IPS-15b (cell line): ENCODE data around the gene STK35.

Experiments used
- H3K27me3 ChIP-seq: one replicate; pipeline ENCODE4 v1.6.1; 2013; ENCODE audit warnings: low read length; ENCODE audit not compliant: control insufficient read depth, insufficient read depth
- H3K36me3 ChIP-seq: one replicate; pipeline ENCODE4 v1.6.1; 2013; ENCODE audit warnings: low read length; ENCODE audit not compliant: control insufficient read depth, insufficient read depth
- H3K4me1 ChIP-seq: one replicate; pipeline ENCODE4 v1.6.1; 2013; ENCODE audit warnings: mild to moderate bottlenecking, low read length; ENCODE audit not compliant: control insufficient read depth, insufficient read depth
- H3K4me3 ChIP-seq: one replicate; pipeline ENCODE4 v1.5.1; 2013; ENCODE audit warnings: low read depth, low read length
- H3K9ac ChIP-seq: one replicate; pipeline ENCODE4 v1.6.1; 2013; ENCODE audit warnings: low read depth, mild to moderate bottlenecking, low read length
- H3K9me3 ChIP-seq: one replicate; pipeline ENCODE4 v1.6.1; 2013; ENCODE audit warnings: mild to moderate bottlenecking, low read length; ENCODE audit not compliant: control insufficient read depth, insufficient read depth

Gene STK35

DNA sequence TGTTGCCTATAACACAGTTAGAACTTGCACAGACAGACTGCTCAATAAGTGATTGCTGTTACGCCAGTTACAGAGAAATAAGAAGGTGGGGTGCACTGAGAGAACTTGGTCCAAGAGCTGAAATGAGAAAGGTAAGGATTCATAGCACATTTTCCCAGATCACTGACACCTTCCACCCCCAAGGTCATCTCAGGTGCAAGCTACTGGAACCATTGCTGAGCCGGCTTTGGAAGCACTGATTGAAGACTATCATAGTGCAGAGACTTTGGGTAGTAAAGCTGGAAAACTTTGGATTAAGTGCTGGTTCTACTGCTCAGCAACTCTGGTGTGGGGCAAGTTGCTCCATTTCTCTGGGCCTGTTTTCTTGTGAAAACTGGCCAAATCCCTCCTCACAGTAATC, 38.1 kb downstream of the STK35 start:
- H3K9me3 ChIP-seq: no peaks in the 10 kb centered on the region
- peaks cover 9% of the 10 kb centered on the region for H3K36me3 ChIP-seq

DNA sequence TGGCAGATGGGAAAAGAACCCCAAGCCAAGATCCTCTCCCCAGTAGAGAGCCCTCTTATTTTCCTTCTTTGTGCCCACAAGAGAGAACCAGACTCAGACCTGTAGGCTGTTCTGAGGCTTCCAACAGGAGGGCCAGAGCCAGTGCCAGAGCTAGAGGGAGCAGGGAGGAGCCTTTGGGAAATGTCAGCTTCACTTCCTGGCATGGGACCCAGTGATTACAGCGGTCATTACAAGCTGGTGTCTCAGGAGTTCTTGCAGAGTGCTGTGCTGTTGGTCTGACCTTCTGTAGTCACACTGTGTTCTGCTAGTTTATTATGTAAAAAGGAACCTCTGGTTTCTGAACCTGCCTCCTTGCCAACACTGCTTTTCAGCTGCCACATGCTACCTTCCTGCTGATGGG, 38.9 kb downstream of the STK35 start:
- Histone ChIP-seq H3K9me3 (no peaks in the 10 kb centered on the region), H3K36me3 (peaks cover 12% of the 10 kb centered on the region), H3K9ac (no peak overlapping the region), H3K4me3 (no peak overlapping the region), H3K27me3 (no peaks in the 10 kb centered on the region), H3K4me1 (no peaks in the 10 kb centered on the region)

More for the DNA sequence above, 38.1 kb downstream of the STK35 start:
- H3K9ac ChIP-seq: no peak overlapping the region
- no peak overlapping the region for H3K4me3 ChIP-seq
- no peaks in the 10 kb centered on the region for H3K27me3 ChIP-seq
- H3K4me1 ChIP-seq: no peaks in the 10 kb centered on the region

DNA sequence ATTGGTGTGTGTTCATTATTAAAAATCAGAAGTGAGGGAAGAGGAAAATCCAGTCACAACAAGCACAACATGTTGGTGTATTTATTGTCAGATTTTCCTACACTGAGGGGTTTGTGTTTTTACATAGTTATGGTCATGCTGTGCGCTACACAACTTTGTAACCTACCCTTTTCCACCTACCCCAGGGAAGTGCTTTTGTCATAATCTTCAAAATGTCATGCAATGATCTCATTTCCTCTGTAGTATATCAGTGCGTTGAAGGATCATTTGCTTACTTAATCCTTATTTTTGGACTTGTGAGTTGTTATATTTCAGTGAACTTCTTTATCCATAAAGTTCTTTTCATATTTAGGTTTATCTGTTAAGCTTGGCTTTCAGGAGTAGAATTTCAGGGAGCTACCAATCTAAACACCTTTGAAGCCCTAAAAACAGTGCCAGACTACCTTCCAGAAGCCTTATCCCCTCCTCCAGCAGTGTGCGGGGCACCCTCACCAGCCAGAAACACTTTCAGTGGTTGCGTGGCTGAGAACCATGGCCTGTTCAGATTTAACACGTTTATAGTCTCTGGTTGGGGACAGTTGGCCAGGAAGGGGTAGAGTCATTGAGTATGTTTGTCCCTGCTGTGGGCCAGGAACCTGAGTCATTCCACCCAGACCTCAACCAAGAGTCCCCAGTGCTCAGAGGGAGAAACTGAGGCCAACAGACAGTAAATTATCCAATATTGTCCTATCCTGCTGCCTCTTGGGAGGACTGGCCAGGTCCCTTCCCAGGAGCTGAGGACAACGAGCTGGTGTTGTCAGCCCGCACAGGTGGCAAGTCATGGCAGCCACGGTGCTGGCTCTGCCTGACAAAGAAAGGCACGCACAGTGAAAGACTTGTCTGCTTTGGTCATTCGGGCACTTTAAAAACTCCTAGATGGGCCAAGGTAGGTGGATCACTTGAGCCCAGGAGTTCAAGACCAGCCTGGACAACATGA, 40.3 kb downstream of the STK35 start:
- no peak overlapping the region for H3K4me3 ChIP-seq
- no peaks in the 10 kb centered on the region for H3K9me3 ChIP-seq
- H3K9ac ChIP-seq: no peak overlapping the region
- no peaks in the 10 kb centered on the region for H3K27me3 ChIP-seq
- H3K36me3 ChIP-seq: peaks cover 16% of the 10 kb centered on the region
- no peaks in the 10 kb centered on the region for H3K4me1 ChIP-seq

DNA sequence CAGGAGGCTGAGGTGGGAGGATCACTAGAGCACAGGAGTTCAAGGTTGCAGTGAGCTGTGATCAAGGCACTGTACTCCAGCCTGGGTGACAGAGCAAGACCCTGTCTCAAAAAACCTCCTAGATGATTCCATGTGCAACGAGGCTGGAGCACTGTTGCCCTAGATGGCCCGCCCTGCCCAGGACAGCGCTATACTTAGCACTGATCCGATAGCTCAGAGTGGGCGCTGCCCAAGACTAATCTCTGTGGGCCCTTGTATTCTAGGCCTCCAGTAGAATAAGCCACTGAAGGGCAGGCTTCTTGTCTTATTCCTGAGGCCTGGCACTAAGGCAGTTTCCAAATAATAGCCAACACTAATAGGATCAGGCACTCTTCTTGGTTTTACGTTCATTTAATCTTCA, 41.0 kb downstream of the STK35 start:
- no peaks in the 10 kb centered on the region for H3K9me3 ChIP-seq
- no peak overlapping the region for H3K4me3 ChIP-seq
- no peaks in the 10 kb centered on the region for H3K4me1 ChIP-seq
- no peak overlapping the region for H3K9ac ChIP-seq
- H3K27me3 ChIP-seq: no peaks in the 10 kb centered on the region
- H3K36me3 ChIP-seq: peaks cover 16% of the 10 kb centered on the region

DNA sequence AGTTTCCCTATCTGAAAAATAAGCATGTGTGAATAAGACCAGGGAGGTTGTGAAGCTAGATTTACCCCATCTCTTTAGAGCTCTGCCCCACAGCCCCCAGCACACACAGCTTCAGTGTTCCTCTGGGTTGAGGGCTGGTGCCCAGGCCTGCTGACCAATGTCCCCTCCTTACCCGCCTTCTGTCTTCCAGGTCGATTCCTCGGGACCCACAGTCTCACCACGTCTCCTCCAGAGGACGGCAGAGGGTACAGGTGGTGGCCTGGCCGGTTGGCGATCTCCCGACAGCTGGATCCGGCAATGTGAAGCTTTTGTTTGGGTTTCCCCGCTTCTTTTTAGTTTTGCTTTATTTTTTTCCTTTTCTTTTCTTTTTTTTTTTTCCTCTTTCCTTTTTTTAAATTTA, 42.0 kb downstream of the STK35 start:
- Histone ChIP-seq H3K36me3 (peaks cover 16% of the 10 kb centered on the region), H3K9ac (no peak overlapping the region), H3K4me3 (no peak overlapping the region), H3K4me1 (no peaks in the 10 kb centered on the region), H3K27me3 (no peaks in the 10 kb centered on the region), H3K9me3 (no peaks in the 10 kb centered on the region)

DNA sequence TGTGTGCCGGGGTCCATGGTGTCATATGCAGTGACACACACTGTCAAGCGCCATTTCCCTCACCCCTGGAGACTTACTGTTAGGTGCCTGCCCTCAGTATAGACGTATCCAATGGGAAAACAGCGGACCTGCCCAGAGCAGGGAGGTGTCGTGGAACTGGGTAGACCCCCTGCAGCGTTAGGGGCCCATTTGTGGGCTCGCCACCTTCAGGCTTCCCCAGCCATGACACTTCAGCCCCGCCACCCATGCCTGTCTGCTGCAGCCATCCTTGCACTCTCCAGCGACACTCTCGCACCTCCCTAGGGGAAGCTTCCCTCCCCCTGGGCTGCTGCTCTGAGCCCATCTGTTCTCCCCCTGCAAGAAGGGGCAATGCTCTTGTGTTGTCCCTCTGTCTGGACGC, 43.2 kb downstream of the STK35 start:
- no peaks in the 10 kb centered on the region for H3K27me3 ChIP-seq

DNA sequence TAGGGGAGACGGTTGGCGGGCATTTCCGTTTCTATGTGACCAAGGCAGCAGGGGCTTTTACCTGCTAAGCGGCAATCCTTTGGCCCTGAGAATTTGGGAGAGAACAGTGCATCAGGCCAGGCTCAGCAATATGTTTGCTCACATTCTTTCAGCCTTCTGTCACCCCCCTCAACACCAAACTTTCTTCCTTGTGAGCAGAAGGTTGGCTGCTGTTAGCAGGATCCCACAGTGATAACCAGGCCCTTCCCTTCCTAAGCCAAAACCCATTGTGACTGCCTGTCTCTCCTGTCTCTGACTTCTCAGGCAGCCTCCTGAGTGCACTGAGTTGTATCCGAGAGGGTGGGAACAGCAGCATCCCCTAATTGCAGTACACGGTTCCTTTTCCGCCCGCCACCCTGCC, 43.7 kb downstream of the STK35 start:
- Histone ChIP-seq H3K9me3 (no peaks in the 10 kb centered on the region), H3K27me3 (no peaks in the 10 kb centered on the region), H3K9ac (no peak overlapping the region), H3K4me1 (no peaks in the 10 kb centered on the region), H3K36me3 (peaks cover 16% of the 10 kb centered on the region), H3K4me3 (no peak overlapping the region)

More for the DNA sequence above, 43.2 kb downstream of the STK35 start:
- Histone ChIP-seq H3K4me1 (no peaks in the 10 kb centered on the region), H3K9me3 (no peaks in the 10 kb centered on the region), H3K36me3 (peaks cover 16% of the 10 kb centered on the region), H3K9ac (no peak overlapping the region), H3K4me3 (no peak overlapping the region)

DNA sequence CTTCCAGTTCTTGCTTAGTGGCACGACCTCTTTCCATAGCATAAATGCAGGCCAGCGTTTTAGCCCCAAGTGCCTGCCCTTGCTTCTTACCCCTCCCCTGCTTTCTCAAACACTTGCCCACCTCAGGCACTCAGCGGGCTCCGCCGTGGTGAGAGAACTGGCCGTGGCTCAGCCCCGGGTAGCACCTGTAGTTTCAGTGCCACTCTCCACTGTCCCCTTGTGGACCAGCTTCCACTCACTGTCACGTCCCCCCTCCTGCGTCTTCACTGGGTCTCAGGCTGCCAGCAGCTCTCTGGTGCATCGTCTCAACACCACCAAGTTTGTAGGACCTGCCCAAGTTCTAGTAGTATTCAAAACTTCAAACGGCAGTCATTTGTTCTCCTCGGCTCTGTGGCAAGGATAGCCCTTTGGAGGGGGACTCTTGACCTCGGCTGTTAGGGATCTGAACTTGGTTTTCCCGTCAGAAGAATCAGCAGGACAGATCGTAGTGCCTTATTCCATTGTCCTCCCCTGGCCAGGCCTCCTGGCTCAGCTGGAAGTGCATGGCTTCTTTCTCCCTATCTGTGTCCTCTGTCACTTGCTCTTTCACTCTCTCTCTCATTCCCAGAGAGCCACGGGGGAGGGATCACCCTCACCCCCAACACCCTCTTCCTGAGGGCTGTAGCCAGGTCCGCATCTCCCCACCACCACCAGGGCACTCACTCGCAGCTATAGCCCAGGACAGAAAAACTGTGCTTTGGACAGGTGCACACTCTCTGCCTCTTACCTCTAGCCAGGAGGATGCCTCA, 44.6 kb downstream of the STK35 start:
- Histone ChIP-seq H3K36me3 (peaks cover 13% of the 10 kb centered on the region), H3K27me3 (no peaks in the 10 kb centered on the region), H3K4me1 (no peaks in the 10 kb centered on the region), H3K9me3 (no peaks in the 10 kb centered on the region), H3K9ac (no peak overlapping the region), H3K4me3 (no peak overlapping the region)

DNA sequence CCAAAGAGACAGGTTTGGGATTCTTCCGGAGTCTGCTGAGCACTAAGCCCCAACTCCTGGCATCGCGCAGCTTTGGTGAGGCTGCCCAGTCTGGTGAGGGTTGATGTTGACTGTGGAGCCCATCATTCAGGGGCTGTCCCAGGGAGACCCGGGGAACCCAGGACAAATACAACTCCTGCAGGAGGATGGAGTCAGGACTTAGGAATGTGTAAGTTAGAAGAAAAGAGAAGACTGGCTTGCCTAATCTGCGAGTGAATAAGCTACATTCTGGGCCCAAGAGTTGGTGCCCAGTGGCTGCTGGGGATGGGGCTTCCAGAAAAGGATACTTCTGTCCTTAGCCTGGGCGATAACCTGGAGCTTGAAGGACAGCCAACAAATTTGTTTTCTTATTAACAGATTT, 47.9 kb downstream of the STK35 start:
- peaks cover 9% of the 10 kb centered on the region for H3K36me3 ChIP-seq

DNA sequence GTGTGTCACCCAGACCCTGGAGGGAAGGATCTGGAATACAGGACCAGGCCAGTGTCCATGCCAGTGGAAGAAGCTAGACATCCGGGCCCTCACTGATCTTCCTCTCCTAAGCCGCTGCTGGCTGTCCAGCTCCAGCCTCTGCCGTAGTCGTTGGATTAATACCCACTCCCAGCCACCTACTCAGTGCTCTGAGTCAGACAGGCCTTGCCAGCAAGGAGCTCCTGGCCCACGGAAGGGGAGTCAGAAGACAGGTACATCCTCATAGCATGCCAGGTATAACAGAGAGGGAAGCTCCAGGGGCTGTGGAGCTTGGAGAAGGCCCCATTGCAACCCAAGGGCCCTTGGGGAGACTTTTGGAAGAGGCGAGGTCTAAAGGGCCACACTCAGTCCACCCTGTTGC, 49.0 kb downstream of the STK35 start:
- Histone ChIP-seq H3K27me3 (no peaks in the 10 kb centered on the region), H3K4me1 (no peaks in the 10 kb centered on the region), H3K36me3 (peaks cover 4% of the 10 kb centered on the region), H3K9me3 (no peaks in the 10 kb centered on the region), H3K4me3 (no peak overlapping the region), H3K9ac (no peak overlapping the region)

More for the DNA sequence above, 47.9 kb downstream of the STK35 start:
- H3K4me3 ChIP-seq: no peak overlapping the region
- H3K9me3 ChIP-seq: no peaks in the 10 kb centered on the region
- H3K9ac ChIP-seq: no peak overlapping the region
- H3K27me3 ChIP-seq: no peaks in the 10 kb centered on the region
- no peaks in the 10 kb centered on the region for H3K4me1 ChIP-seq

DNA sequence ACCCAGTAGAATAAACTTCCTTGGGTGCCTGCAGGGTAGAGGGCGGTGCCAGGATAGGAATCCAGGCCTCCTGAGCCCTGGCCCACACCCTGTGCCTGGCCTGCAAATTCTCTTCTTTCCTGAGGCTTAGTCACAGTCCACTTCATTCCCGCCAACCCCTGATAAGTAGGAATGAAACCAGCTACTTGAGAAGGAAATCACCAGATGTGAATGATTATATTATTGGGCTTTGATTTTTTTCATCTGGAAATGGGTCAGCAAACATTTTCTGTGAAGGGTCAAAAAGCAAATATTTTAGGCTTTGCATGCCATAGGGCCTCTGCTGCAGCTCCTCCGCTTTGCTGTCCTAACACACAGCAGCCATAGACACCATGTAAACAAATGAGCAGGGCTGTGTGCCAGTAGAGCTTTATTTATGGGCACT, 50.2 kb downstream of the STK35 start:
- Histone ChIP-seq H3K9ac (no peak overlapping the region), H3K4me3 (no peak overlapping the region), H3K36me3 (no peaks in the 10 kb centered on the region)

More for the DNA sequence above, 50.2 kb downstream of the STK35 start:
- Histone ChIP-seq H3K27me3 (no peaks in the 10 kb centered on the region), H3K9me3 (no peaks in the 10 kb centered on the region), H3K4me1 (no peaks in the 10 kb centered on the region)
